GM19324 (cell line): ENCODE data around the gene TARS1.

Experiments
- ATAC-seq: cut with Tn5 transposase; IDR thresholded peaks from one replicate; pipeline ENCODE4 v1.9.1; 2021; ENCODE audit warnings: mild to moderate bottlenecking, moderate library complexity; ENCODE audit not compliant: unreplicated experiment, low FRiP score

The TARS1 gene

GRCh38 chr5:33438996-33439395 is 1.8 kb upstream of the TARS1 start:
- ATAC-seq: no peak

GRCh38 chr5:33439905-33440481 is 772 bp upstream of the TARS1 start:
- ATAC-seq: no peak

- peak; percentile 29 for ATAC-seq
These were observed 744 bp downstream of the TARS1 start for GRCh38 chr5:33441241-33442177.

- ATAC-seq: no peak
These were observed 3.8 kb downstream of the TARS1 start for GRCh38 chr5:33444542-33444941.

- no peak for ATAC-seq
These were observed 5.0 kb downstream of the TARS1 start for GRCh38 chr5:33445798-33446197.

- no peak for ATAC-seq
These were observed 7.4 kb downstream of the TARS1 start for GRCh38 chr5:33448118-33448517.

GRCh38 chr5:33457126-33457525 is 16.4 kb downstream of the TARS1 start:
- no peak for ATAC-seq

- no peak for ATAC-seq
These were observed 17.1 kb downstream of the TARS1 start for GRCh38 chr5:33457817-33458216.

GRCh38 chr5:33460210-33460609 is 19.4 kb downstream of the TARS1 start:
- no peak for ATAC-seq

GRCh38 chr5:33462456-33462855 is 21.7 kb downstream of the TARS1 start:
- no peak for ATAC-seq

GRCh38 chr5:33465120-33465519 is 24.4 kb downstream of the TARS1 start:
- no peak for ATAC-seq

- ATAC-seq: no peak
These were observed 28.1 kb downstream of the TARS1 start for GRCh38 chr5:33468775-33469435.

- ATAC-seq: no peak
These were observed 29.8 kb downstream of the TARS1 start for GRCh38 chr5:33470544-33470943.

- no peak for ATAC-seq
These were observed 32.1 kb downstream of the TARS1 start for GRCh38 chr5:33472805-33473409.

GRCh38 chr5:33474004-33474403 is 33.2 kb downstream of the TARS1 start:
- no peak for ATAC-seq

- ATAC-seq: no peak
These were observed 34.2 kb downstream of the TARS1 start for GRCh38 chr5:33474931-33475499.

GRCh38 chr5:33475706-33476105 is 34.9 kb downstream of the TARS1 start:
- ATAC-seq: no peak

- no peak for ATAC-seq
These were observed 36.2 kb downstream of the TARS1 start for GRCh38 chr5:33476992-33477391.

- ATAC-seq: no peak
These were observed 37.1 kb downstream of the TARS1 start for GRCh38 chr5:33477816-33478215.

GRCh38 chr5:33479311-33479710 is 38.5 kb downstream of the TARS1 start:
- no peak for ATAC-seq

GRCh38 chr5:33480876-33481275 is 40.1 kb downstream of the TARS1 start:
- ATAC-seq: no peak
